Calu3 (cell line): ENCODE measurements around the gene CD40LG. TPM values are rescaled to one million over a fixed set of nuclear protein-coding genes. Genes with fewer than 3 reads are reported as not detected.

Experiments used
- BruUV-seq: library from RNA; stranded (reverse); fragments of 400-500 nt; replicated peaks from 2 replicates; lab custom pipeline; 2021; lab: Mats Ljungman, UMichigan
- CTCF ChIA-PET: fragments of 300-600 bp; sonication (Branson Sonifier 250); formaldehyde crosslinking; loops from one replicate; lab custom pipeline; 2022; ENCODE audit warnings: antibody characterized with exemption; lab: Charles Lee
- DNase-seq: peaks from one replicate; pipeline ENCODE4 v3.0.0; 2022
- H3K27ac Mint-ChIP-seq: one replicate; pipeline ENCODE4 v1.8.0; 2022; ENCODE audit warnings: mixed read lengths; ENCODE audit not compliant: unreplicated experiment
- H3K27me3 Mint-ChIP-seq: one replicate; pipeline ENCODE4 v1.8.0; 2022; ENCODE audit warnings: mixed read lengths; ENCODE audit not compliant: unreplicated experiment
- H3K36me3 Mint-ChIP-seq: one replicate; pipeline ENCODE4 v1.8.0; 2022; ENCODE audit warnings: mild to moderate bottlenecking, moderate library complexity, mixed read lengths; ENCODE audit not compliant: insufficient read depth, unreplicated experiment
- H3K4me1 Mint-ChIP-seq: one replicate; pipeline ENCODE4 v1.8.0; 2022; ENCODE audit warnings: mild to moderate bottlenecking, low read depth, mixed read lengths; ENCODE audit not compliant: unreplicated experiment
- H3K4me3 Mint-ChIP-seq: one replicate; pipeline ENCODE4 v1.8.0; 2022; ENCODE audit warnings: mild to moderate bottlenecking, low read depth, moderate library complexity, mixed read lengths; ENCODE audit not compliant: unreplicated experiment
- H3K9me3 Mint-ChIP-seq: one replicate; pipeline ENCODE4 v1.8.0; 2022; ENCODE audit warnings: low read depth, mixed read lengths; ENCODE audit not compliant: unreplicated experiment
- intact Hi-C: fragments of 100-400 bp; cut with micrococcal nuclease; formaldehyde crosslinking; loops from one replicate; pipeline ENCODE4 v1.10.0; 2022; ENCODE audit not compliant: unreplicated experiment
- total RNA-seq: library from RNA; stranded (reverse); gene quantifications from 2 replicates; pipeline ENCODE4 v1.2.3, GENCODE V29; 2022
- TF ChIP-seq, protein P1 (sequence below): fragments of 200-600 bp; IDR thresholded peaks from one replicate; pipeline ENCODE4 v1.8.0; 2022; ENCODE audit warnings: antibody characterized with exemption; ENCODE audit not compliant: unreplicated experiment

Gene CD40LG
- total RNA-seq, 1 experiment from 2014 or later, result not detected

DNA sequence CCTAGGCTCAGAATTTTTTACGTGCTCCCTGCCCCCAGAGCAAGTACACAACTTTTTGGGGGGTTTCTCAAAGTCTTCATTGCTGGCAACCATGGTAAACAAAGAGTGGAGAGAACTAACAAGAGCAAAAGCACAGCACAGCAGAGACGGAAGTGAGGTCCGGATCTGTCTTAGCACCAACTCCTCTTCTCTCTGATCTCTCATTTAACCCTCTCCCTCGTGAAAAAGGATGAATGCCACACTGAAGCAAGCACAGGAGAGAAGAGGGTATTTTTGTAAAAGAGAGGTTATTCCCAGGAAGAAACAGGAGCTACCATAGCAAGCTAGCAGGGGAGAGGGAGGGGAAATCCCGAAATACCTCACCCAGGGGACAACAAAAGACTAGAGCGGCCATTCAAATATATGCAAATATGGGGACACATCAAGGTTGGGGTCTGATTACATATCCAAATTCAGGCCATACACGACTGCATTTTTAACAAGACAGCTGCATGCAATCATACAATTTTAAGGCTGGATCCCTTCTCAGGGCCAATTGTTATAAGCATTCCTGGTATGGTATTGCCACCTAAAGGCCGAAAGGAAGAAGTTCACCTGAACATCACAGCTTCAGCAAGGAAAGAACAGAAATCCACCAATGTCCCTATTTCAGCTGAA lies 46.6 kb downstream of the CD40LG start:
- Mint-ChIP-seq H3K27me3 (no peaks in the 10 kb centered on the region), H3K4me3 (no peak overlapping the region), H3K27ac (no peak overlapping the region), H3K9me3 (peaks cover 3% of the 10 kb centered on the region), H3K36me3 (no peaks in the 10 kb centered on the region), H3K4me1 (peaks cover 19% of the 10 kb centered on the region)
- peak; percentile 12 for DNase-seq
- BruUV-seq, result no TSS peak
- intact Hi-C loops, result loop anchor here (1.0 to 10.0 kb wide), 4 partner anchors 86 to 670 kb away; no protein-coding TSS in a partner anchor
- CTCF ChIA-PET, result interaction anchor here (0.7 to 1.7 kb wide), 3 partner anchors 83 to 666 kb away, joined by 3 to 30 read pairs (median 4); no protein-coding TSS in a partner anchor
- TF ChIP-seq, protein P1, sequence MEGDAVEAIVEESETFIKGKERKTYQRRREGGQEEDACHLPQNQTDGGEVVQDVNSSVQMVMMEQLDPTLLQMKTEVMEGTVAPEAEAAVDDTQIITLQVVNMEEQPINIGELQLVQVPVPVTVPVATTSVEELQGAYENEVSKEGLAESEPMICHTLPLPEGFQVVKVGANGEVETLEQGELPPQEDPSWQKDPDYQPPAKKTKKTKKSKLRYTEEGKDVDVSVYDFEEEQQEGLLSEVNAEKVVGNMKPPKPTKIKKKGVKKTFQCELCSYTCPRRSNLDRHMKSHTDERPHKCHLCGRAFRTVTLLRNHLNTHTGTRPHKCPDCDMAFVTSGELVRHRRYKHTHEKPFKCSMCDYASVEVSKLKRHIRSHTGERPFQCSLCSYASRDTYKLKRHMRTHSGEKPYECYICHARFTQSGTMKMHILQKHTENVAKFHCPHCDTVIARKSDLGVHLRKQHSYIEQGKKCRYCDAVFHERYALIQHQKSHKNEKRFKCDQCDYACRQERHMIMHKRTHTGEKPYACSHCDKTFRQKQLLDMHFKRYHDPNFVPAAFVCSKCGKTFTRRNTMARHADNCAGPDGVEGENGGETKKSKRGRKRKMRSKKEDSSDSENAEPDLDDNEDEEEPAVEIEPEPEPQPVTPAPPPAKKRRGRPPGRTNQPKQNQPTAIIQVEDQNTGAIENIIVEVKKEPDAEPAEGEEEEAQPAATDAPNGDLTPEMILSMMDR, result peak; percentile 61

DNA sequence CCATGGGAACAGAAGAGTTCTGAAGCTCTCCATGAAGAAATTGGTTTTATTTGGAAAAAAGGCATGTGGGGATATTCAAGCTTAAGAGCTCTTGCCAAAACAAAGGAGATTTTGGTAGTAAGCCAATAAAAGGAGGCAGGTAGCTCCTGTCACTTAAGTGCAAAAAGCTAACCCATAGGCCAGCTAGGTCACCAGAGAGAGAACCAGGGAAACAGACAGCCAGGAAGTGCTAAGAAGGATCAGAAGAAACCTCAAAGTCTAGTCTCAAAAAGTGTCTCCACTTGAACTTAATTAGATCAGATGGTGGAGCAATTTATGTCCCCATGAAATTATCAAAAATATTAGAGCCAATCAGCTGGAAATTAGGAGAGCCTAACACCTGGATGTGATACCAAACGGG lies 49.2 kb downstream of the CD40LG start:
- Mint-ChIP-seq H3K36me3 (no peaks in the 10 kb centered on the region), H3K27me3 (no peaks in the 10 kb centered on the region), H3K4me1 (no peaks in the 10 kb centered on the region), H3K9me3 (no peaks in the 10 kb centered on the region), H3K27ac (no peak overlapping the region), H3K4me3 (no peak overlapping the region)
- TF ChIP-seq, protein P1, result no peak
- no TSS peak for BruUV-seq
- no peak for DNase-seq
- intact Hi-C loops, result loop anchor here (10.0 kb wide), 2 partner anchors 432 to 672 kb away; no protein-coding TSS in a partner anchor
- CTCF ChIA-PET, result no interaction called here

DNA sequence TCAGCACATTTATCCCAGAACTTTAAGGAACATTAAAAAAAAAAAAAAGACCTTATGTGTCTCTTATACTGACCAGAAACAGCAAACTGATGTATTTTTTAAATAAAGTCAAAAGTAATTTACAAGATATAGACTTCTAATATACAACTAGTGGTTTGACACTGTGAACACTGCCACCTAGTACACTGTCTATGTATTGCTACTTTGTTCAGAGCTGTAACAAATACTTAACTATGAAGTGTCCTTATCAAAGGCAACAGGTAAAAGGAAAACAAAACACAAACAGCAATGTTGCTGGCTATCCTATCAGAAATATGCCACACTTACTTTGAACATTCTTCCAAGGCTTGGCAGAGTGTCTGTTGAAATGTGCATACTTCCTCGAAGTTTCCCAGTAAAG lies 60.4 kb downstream of the CD40LG start:
- Mint-ChIP-seq H3K4me1 (no peaks in the 10 kb centered on the region), H3K27me3 (no peaks in the 10 kb centered on the region), H3K36me3 (no peaks in the 10 kb centered on the region), H3K4me3 (no peak overlapping the region), H3K9me3 (no peaks in the 10 kb centered on the region), H3K27ac (no peak overlapping the region)
- no TSS peak for BruUV-seq
- intact Hi-C loops, result no loop called here
- TF ChIP-seq, protein P1, result peak; percentile 30
- CTCF ChIA-PET, result interaction anchor here (0.7 to 1.0 kb wide), 2 partner anchors 27 to 100 kb away, joined by 3 to 4 read pairs; no protein-coding TSS in a partner anchor
- DNase-seq, result no peak

Other genes starting within 250 kb of the CD40LG start
- gene BRS3, start 160.2 kb upstream of the CD40LG start, total RNA-seq, result not detected in 2 replicates
- gene HTATSF1, start 150.6 kb upstream of the CD40LG start, total RNA-seq, result 46.0 and 48.7 TPM in 2 replicates
- gene VGLL1, start 115.9 kb upstream of the CD40LG start, total RNA-seq, result 92.2 and 121 TPM in 2 replicates
- gene ARHGEF6, start 132.8 kb downstream of the CD40LG start, total RNA-seq, result 0.07 and 0.17 TPM in 2 replicates
- 225 and 252 TPM in 2 replicates for gene RBMX, start 232.6 kb downstream of the CD40LG start, total RNA-seq